H1 (cell line): Measurements from ENCODE around the gene PRDM2. TPM values are rescaled to one million over a fixed set of nuclear protein-coding genes. Genes with fewer than 3 reads are reported as not detected.

Experiments
- CTCF ChIA-PET: fragments of 300-600 bp; sonication (Branson Sonifier 250); formaldehyde crosslinking; loops from one replicate; lab custom pipeline; 2021; ENCODE audit not compliant: partially characterized antibody; lab: Charles Lee
- POLR2A ChIA-PET: fragments of 300-600 bp; sonication (Branson Sonifier 250); formaldehyde crosslinking; loops from one replicate; lab custom pipeline; 2021; ENCODE audit warnings: inconsistent platforms; ENCODE audit not compliant: partially characterized antibody; lab: Charles Lee
- DNase-seq, 2 experiments: peaks; one replicate each; pipeline versions ENCODE4 v3.0.0 to v3.0.0-alpha.2; 2010 to 2022; ENCODE audit warnings: low spot score in 2 of 2, low read depth in 1 of 2, mixed read lengths in 1 of 2
- FAIRE-seq: peaks from 2 replicates; lab custom pipeline; 2011; peaks lifted over from hg19 to GRCh38; lab: Jason Lieb, UNC
- H2AFZ ChIP-seq: 2 replicates; pipeline ENCODE4 v1.8.1; 2012; ENCODE audit warnings: low read length, inconsistent platforms
- H2AK5ac ChIP-seq: 2 replicates; pipeline ENCODE4 v1.6.1; 2013; ENCODE audit warnings: low read depth, low read length
- H2BK120ac ChIP-seq: replicated peaks from 2 replicates; pipeline ENCODE3; 2013; ENCODE audit warnings: low read depth, low read length, inconsistent platforms
- H2BK12ac ChIP-seq: 2 replicates; pipeline ENCODE4 v1.6.1; 2013; ENCODE audit warnings: low read depth, low read length
- H2BK15ac ChIP-seq: 2 replicates; pipeline ENCODE4 v1.6.1; 2013; ENCODE audit warnings: low read length
- H2BK20ac ChIP-seq: 2 replicates; pipeline ENCODE4 v1.6.1; 2013; ENCODE audit warnings: low read length
- H2BK5ac ChIP-seq: 2 replicates; pipeline ENCODE4 v1.6.1; 2013; ENCODE audit warnings: low read depth, low read length
- H3K14ac ChIP-seq: 2 replicates; pipeline ENCODE4 v1.6.1; 2013; ENCODE audit warnings: inconsistent platforms; ENCODE audit not compliant: insufficient read length
- H3K18ac ChIP-seq: 2 replicates; pipeline ENCODE4 v1.6.1; 2013; ENCODE audit warnings: low read length; ENCODE audit errors: extremely low read depth
- H3K23ac ChIP-seq: 2 replicates; pipeline ENCODE4 v1.6.1; 2013; ENCODE audit warnings: inconsistent platforms; ENCODE audit not compliant: insufficient read length
- H3K23me2 ChIP-seq: 2 replicates; pipeline ENCODE4 v1.6.1; 2013; ENCODE audit warnings: low read depth, low read length
- H3K27ac ChIP-seq: 2 replicates; pipeline ENCODE4 v1.6.1; 2011; ENCODE audit warnings: low read depth, low read length, inconsistent platforms
- H3K27me3 ChIP-seq, 4 experiments: replicated peaks in 1 of 4; 1 replicate in 1 of 4; 2 replicates in 3 of 4; pipeline versions ENCODE4 v1.6.1 to v1.8.1; 2011 to 2013; ENCODE audit warnings: low read length in 3 of 4, mild to moderate bottlenecking in 3 of 4, inconsistent platforms in 2 of 4, mixed read lengths in 2 of 4, moderate library complexity in 1 of 4; ENCODE audit not compliant: control insufficient read depth in 3 of 4, insufficient read depth in 3 of 4; ENCODE audit errors: extremely low read depth in 1 of 4
- H3K36me3 ChIP-seq, 4 experiments: 2 replicates each; pipeline versions ENCODE4 v1.6.1 to v1.8.1; 2011 to 2013; ENCODE audit warnings: mild to moderate bottlenecking in 4 of 4, low read length in 3 of 4, moderate library complexity in 2 of 4, control low read depth in 1 of 4, inconsistent platforms in 1 of 4; ENCODE audit not compliant: insufficient read depth in 4 of 4, control insufficient read depth in 2 of 4
- H3K4ac ChIP-seq: replicated peaks from 2 replicates; pipeline ENCODE3; 2013; ENCODE audit warnings: low read length, low read depth, mixed read lengths, inconsistent platforms; ENCODE audit not compliant: insufficient read length
- H3K4me1 ChIP-seq, 4 experiments: replicated peaks in 1 of 4; 1 replicate in 1 of 4; 2 replicates in 3 of 4; pipeline versions ENCODE4 v1.6.1 to v1.8.1; 2011 to 2013; ENCODE audit warnings: low read length in 3 of 4, inconsistent platforms in 2 of 4, mixed read lengths in 1 of 4; ENCODE audit not compliant: insufficient read depth in 4 of 4, control insufficient read depth in 3 of 4
- H3K4me2 ChIP-seq, 2 experiments: 2 replicates each; pipeline versions ENCODE4 v1.6.1 to v1.8.1; 2011 to 2013; ENCODE audit warnings: low read depth in 2 of 2, low read length in 2 of 2, control low read depth in 1 of 2, inconsistent platforms in 1 of 2, mild to moderate bottlenecking in 1 of 2; ENCODE audit not compliant: insufficient read depth in 1 of 2
- H3K4me3 ChIP-seq, 4 experiments: fragments of 200-600, 300-600 bp in 1 of 4; sonication (generic), shearing (Covaris generic), sonication (Bioruptor Twin) in 1 of 4; 2 replicates each; pipeline versions ENCODE4 v1.5.1 to v1.8.1; 2011 to 2016; ENCODE audit warnings: low read length in 4 of 4, low read depth in 3 of 4, control low read depth in 2 of 4, inconsistent platforms in 2 of 4, mild to moderate bottlenecking in 2 of 4, mixed read lengths in 1 of 4, moderate library complexity in 1 of 4; ENCODE audit not compliant: insufficient read depth in 2 of 4; ENCODE audit errors: extremely low read depth in 1 of 4
- H3K56ac ChIP-seq: replicated peaks from 2 replicates; pipeline ENCODE3; 2013; ENCODE audit warnings: low read depth, mild to moderate bottlenecking, mixed read lengths, low read length, inconsistent platforms; ENCODE audit not compliant: insufficient read length
- H3K79me1 ChIP-seq: 2 replicates; pipeline ENCODE4 v1.6.1; 2013; ENCODE audit warnings: low read depth, low read length, control low read depth
- H3K79me2 ChIP-seq, 2 experiments: 2 replicates each; pipeline versions ENCODE4 v1.6.1 to v1.8.1; 2012 to 2013; ENCODE audit warnings: low read length in 2 of 2, mild to moderate bottlenecking in 2 of 2, inconsistent platforms in 1 of 2; ENCODE audit not compliant: insufficient read depth in 2 of 2, control insufficient read depth in 1 of 2
- H3K9ac ChIP-seq, 4 experiments: replicated peaks in 1 of 4; 1 replicate in 1 of 4; 2 replicates in 3 of 4; pipeline versions ENCODE4 v1.6.1 to v1.8.1; 2011 to 2013; ENCODE audit warnings: low read depth in 3 of 4, low read length in 3 of 4, control low read depth in 2 of 4, mild to moderate bottlenecking in 2 of 4, moderate library complexity in 2 of 4, inconsistent platforms in 1 of 4; ENCODE audit errors: extremely low read depth in 1 of 4
- H3K9me3 ChIP-seq, 2 experiments: 2 replicates each; pipeline versions ENCODE4 v1.6.1 to v1.8.1; 2012 to 2013; ENCODE audit warnings: mild to moderate bottlenecking in 2 of 2, moderate library complexity in 2 of 2, control low read depth in 1 of 2, inconsistent platforms in 1 of 2, low read depth in 1 of 2, low read length in 1 of 2, mixed read lengths in 1 of 2; ENCODE audit not compliant: insufficient read depth in 2 of 2
- H4K20me1 ChIP-seq, 2 experiments: replicated peaks in 1 of 2; 2 replicates each; pipeline versions ENCODE3 to v1.8.1; 2011 to 2013; ENCODE audit warnings: inconsistent platforms in 2 of 2, low read length in 2 of 2, mild to moderate bottlenecking in 1 of 2; ENCODE audit not compliant: insufficient read depth in 2 of 2, control insufficient read depth in 1 of 2
- H4K5ac ChIP-seq: 2 replicates; pipeline ENCODE4 v1.6.1; 2013; ENCODE audit warnings: low read length, low read depth, mixed read lengths, inconsistent platforms; ENCODE audit not compliant: insufficient read length
- H4K8ac ChIP-seq: 2 replicates; pipeline ENCODE4 v1.8.0; 2013; ENCODE audit warnings: mild to moderate bottlenecking, moderate library complexity, low read length, inconsistent platforms; ENCODE audit not compliant: insufficient read depth; ENCODE audit errors: extremely low read depth
- H4K91ac ChIP-seq: replicated peaks from 2 replicates; pipeline ENCODE3; 2013; ENCODE audit warnings: low read length, mixed read lengths, inconsistent platforms; ENCODE audit not compliant: insufficient read length
- EZH2 ChIP-seq: fragments of 200-600 bp; sonication (generic); IDR thresholded peaks from 2 replicates; pipeline ENCODE4 v1.7.1; 2012; ENCODE audit warnings: low read depth, mild to moderate bottlenecking, moderate library complexity, low read length, inconsistent platforms; ENCODE audit not compliant: severe bottlenecking
- FOSL1 ChIP-seq: IDR thresholded peaks from 2 replicates; pipeline ENCODE4 v1.6.1; 2011; ENCODE audit warnings: mild to moderate bottlenecking, low read depth, low read length, moderate library complexity; ENCODE audit not compliant: insufficient read depth
- GTF2F1 ChIP-seq: IDR thresholded peaks from 2 replicates; pipeline ENCODE4 v1.6.1; 2012; ENCODE audit warnings: low read depth, low read length, improper control_type of control experiment, borderline replicate concordance
- HDAC2 ChIP-seq, 2 experiments: fragments of 300-600 bp in 1 of 2; sonication (generic) in 1 of 2; IDR thresholded peaks; 2 replicates each; pipeline ENCODE4 v1.6.1; 2011 to 2012; ENCODE audit warnings: low read depth in 2 of 2, low read length in 2 of 2, mild to moderate bottlenecking in 2 of 2, moderate library complexity in 2 of 2, borderline replicate concordance in 1 of 2, inconsistent platforms in 1 of 2
- HDAC6 ChIP-seq: IDR thresholded peaks from one replicate; pipeline ENCODE4 v1.7.1; 2012; ENCODE audit warnings: low read depth, mild to moderate bottlenecking, inconsistent platforms, low read length, moderate library complexity
- JUN ChIP-seq: IDR thresholded peaks from 2 replicates; pipeline ENCODE4 v1.6.1; 2011; ENCODE audit warnings: low read depth, mild to moderate bottlenecking, improper control_type of control experiment, low read length
- KDM5A ChIP-seq: fragments of 200-600 bp; IDR thresholded peaks from 2 replicates; pipeline ENCODE4 v1.7.1; 2012; ENCODE audit warnings: mild to moderate bottlenecking, low read length, inconsistent platforms, mixed read lengths
- RFX5 ChIP-seq: IDR thresholded peaks from 2 replicates; pipeline ENCODE4 v1.6.1; 2011; ENCODE audit warnings: low read depth, low read length, improper control_type of control experiment, borderline replicate concordance
- RXRA ChIP-seq: IDR thresholded peaks from 2 replicates; pipeline ENCODE4 v1.6.1; 2011; ENCODE audit warnings: low read depth, mild to moderate bottlenecking, low read length, moderate library complexity; ENCODE audit not compliant: insufficient read depth
- SIX5 ChIP-seq: IDR thresholded peaks from 2 replicates; pipeline ENCODE4 v1.6.1; 2011; ENCODE audit warnings: mild to moderate bottlenecking, low read depth, low read length
- WGBS, 2 experiments: shearing (Covaris generic) in 1 of 2; methylation state at CpG; one replicate each; pipeline versions ENCODE4 v1.1.6 to v1.1.7; 2013 to 2015; ENCODE audit warnings: low lambda C conversion rate in 2 of 2, mixed read lengths in 2 of 2, inconsistent platforms in 1 of 2, low coverage in 1 of 2, missing lambda C conversion rate in 1 of 2; ENCODE audit not compliant: insufficient replicate concordance in 2 of 2, insufficient coverage in 1 of 2, insufficient read length in 1 of 2; ENCODE audit errors: extremely low coverage in 1 of 2, missing lambda C conversion rate in 1 of 2; 5-methylcytosine and 5-hydroxymethylcytosine counted together
- polyA plus RNA-seq, 7 experiments: library from polyadenylated mRNA; depleted of rRNA in 3 of 7; stranded (reverse) in 5 of 7; unstranded in 2 of 7; fragments of >200 nt in 5 of 7; fragments of 200-250 nt in 2 of 7; gene quantifications; 1 replicate in 5 of 7; 2 replicates in 1 of 7; 4 replicates in 1 of 7; pipeline versions ENCODE4 v1.2.1 to v1.2.3, GENCODE V29; 2011 to 2013; ENCODE audit warnings: missing spikeins in 2 of 7, mixed read lengths in 2 of 7
- total RNA-seq: library from RNA; stranded (reverse); fragmentation: NEBNext Ultra II Directional; extraction: Animal tissue kit (Norgen Biotek cat#: 25700); gene quantifications from 2 replicates; pipeline ENCODE4 v1.2.1, GENCODE V29; 2021
- TF ChIP-seq, protein P1 (sequence below), 3 experiments: IDR thresholded peaks; 1 replicate in 2 of 3; 2 replicates in 1 of 3; pipeline versions ENCODE4 v1.5.1 to v1.6.1; 2011; ENCODE audit warnings: low read length in 3 of 3, mild to moderate bottlenecking in 3 of 3, inconsistent platforms in 2 of 3, low read depth in 1 of 3, moderate library complexity in 1 of 3; ENCODE audit not compliant: insufficient read depth in 1 of 3; ENCODE audit errors: control extremely low read depth in 1 of 3

Gene PRDM2
- total and polyA plus RNA-seq, 2 of the 8 experiments (the other 6 are each of a cell fraction or from before 2014, with no cell fraction given) = 5.8 to 21.2 TPM

DNA sequence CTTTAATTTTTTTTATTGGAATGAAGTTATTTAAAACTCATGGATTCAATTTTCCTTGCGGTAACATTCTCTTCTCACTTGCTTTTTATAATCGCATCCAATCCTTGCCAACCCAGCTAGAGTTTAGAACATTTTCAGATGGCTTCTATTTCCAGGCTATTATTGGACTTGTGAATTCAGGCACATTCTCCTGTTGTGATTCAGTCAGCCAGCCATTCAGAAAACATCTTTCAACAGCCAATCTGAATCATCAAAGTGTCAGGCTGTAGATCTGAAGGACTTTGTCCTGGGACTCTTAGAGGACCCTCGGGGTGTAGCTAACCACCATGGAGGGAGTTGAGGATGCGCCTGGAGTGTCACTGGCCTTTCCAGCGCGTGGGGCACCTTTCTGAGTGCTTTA lies 92.4 kb downstream of the PRDM2 start:
- no peak for DNase-seq
- TF ChIP-seq JUN (no peak), SIX5 (no peak), KDM5A (no peak), EZH2 (no peak), FOSL1 (no peak), RFX5 (no peak), HDAC6 (no peak), HDAC2 (IDR thresholded peaks at IDR 0.05; ENCODE audit: borderline replicate concordance in 1 of 2, low read depth in 2 of 2, low read length in 2 of 2) (no peak), RXRA (no peak), GTF2F1 (no peak)
- TF ChIP-seq, protein P1, sequence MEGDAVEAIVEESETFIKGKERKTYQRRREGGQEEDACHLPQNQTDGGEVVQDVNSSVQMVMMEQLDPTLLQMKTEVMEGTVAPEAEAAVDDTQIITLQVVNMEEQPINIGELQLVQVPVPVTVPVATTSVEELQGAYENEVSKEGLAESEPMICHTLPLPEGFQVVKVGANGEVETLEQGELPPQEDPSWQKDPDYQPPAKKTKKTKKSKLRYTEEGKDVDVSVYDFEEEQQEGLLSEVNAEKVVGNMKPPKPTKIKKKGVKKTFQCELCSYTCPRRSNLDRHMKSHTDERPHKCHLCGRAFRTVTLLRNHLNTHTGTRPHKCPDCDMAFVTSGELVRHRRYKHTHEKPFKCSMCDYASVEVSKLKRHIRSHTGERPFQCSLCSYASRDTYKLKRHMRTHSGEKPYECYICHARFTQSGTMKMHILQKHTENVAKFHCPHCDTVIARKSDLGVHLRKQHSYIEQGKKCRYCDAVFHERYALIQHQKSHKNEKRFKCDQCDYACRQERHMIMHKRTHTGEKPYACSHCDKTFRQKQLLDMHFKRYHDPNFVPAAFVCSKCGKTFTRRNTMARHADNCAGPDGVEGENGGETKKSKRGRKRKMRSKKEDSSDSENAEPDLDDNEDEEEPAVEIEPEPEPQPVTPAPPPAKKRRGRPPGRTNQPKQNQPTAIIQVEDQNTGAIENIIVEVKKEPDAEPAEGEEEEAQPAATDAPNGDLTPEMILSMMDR (IDR thresholded peaks at IDR 0.05; ENCODE audit: control extremely low read depth in 1 of 3, insufficient read depth in 1 of 3, low read depth in 1 of 3, low read length in 3 of 3) = no peak

More for the DNA sequence above, 92.4 kb downstream of the PRDM2 start:
- no peaks in the 10 kb centered on the region for H3K23me2 ChIP-seq
- no peaks in the 10 kb centered on the region for H3K9me3 ChIP-seq
- H4K8ac ChIP-seq = no peak overlapping the region
- no peak overlapping the region for H3K23ac ChIP-seq
- no peak overlapping the region for H3K56ac ChIP-seq
- H3K14ac ChIP-seq = no peak overlapping the region
- no peaks in the 10 kb centered on the region for H3K36me3 ChIP-seq
- H4K20me1 ChIP-seq = peaks cover 2 to 10% of the 10 kb centered on the region in 2 experiments
- H3K18ac ChIP-seq = no peak overlapping the region
- H2BK15ac ChIP-seq = no peak overlapping the region
- H3K79me1 ChIP-seq = no peaks in the 10 kb centered on the region; the same call in none of the 2 replicates
- CTCF ChIA-PET = interaction anchor here (0.5 to 1.2 kb wide), 3 partner anchors 15 to 1117 kb away, joined by 3 to 4 read pairs (median 3); no protein-coding TSS in a partner anchor
- no peaks in the 10 kb centered on the region for H3K27me3 ChIP-seq
- POLR2A ChIA-PET = interaction anchor here (0.5 to 1.8 kb wide), 2 partner anchors 43 to 113 kb away, joined by 4 read pairs; no protein-coding TSS in a partner anchor
- no peak overlapping the region for H2BK120ac ChIP-seq
- no peak overlapping the region for H2BK20ac ChIP-seq
- H2BK5ac ChIP-seq = no peak overlapping the region
- FAIRE-seq = no peak
- peaks cover 0 to 1% (median 0%) of the 10 kb centered on the region in 4 experiments; a peak in 2 of 7 replicates for H3K4me1 ChIP-seq
- no peak overlapping the region for H3K4me3 ChIP-seq
- no peak overlapping the region for H4K91ac ChIP-seq
- H3K79me2 ChIP-seq = no peaks in the 10 kb centered on the region
- no peak overlapping the region for H3K4me2 ChIP-seq
- no peak overlapping the region for H4K5ac ChIP-seq
- no peak overlapping the region for H3K9ac ChIP-seq
- H3K4ac ChIP-seq = no peak overlapping the region
- 89% methylated on average over 6 of the region's 6 CpGs; no CpG with 5 or more reads in 1 of the 2 experiments for WGBS, 2 experiments
- H2AK5ac ChIP-seq = no peak overlapping the region
- H2BK12ac ChIP-seq = no peak overlapping the region
- no peak overlapping the region for H3K27ac ChIP-seq
- H2AFZ ChIP-seq = no peak overlapping the region
